Measurements from ENCODE around the gene TRIP12. TPM values are rescaled to one million over a fixed set of nuclear protein-coding genes. Genes with fewer than 3 reads are reported as not detected.

TRIP12 gene
- total and polyA plus RNA-seq, 2 of the 13 experiments (the other 11 are each of a cell fraction or from before 2014, with no cell fraction given), result 72.1 to 153 TPM

GRCh38 chr2:229768235-229768634 lies 153.6 kb downstream of the TRIP12 start:
- peaks cover 12 to 84% of the 10 kb centered on the region in 2 experiments for H3K36me3 ChIP-seq (replicated peaks in 1 of 2; ENCODE audit: control insufficient read depth in 1 of 2, insufficient read depth in 2 of 2, low read length in 2 of 2)
- no peak overlapping the region for H3K9ac ChIP-seq (ENCODE audit: insufficient read depth, low read depth, low read length)
- no peak overlapping the region for H3K4me3 ChIP-seq (replicated peaks in 1 of 3; ENCODE audit: insufficient read depth in 1 of 3, low read depth in 2 of 3, low read length in 3 of 3)
- no peaks in the 10 kb centered on the region for H3K27me3 ChIP-seq (ENCODE audit: control insufficient read depth in 1 of 2, insufficient read depth in 2 of 2, low read length in 2 of 2)
- no TSS peak for BruUV-seq (replicated peaks)
- in situ Hi-C loops (cut with HindIII; ENCODE audit: extremely low pct_ligation_motif_present, low pct_unique_long_range_greater_than_20kb) (no loop called here), intact Hi-C loops (cut with micrococcal nuclease; ENCODE audit: unreplicated experiment) (no loop called here)
- H3K79me2 ChIP-seq (ENCODE audit: insufficient read depth, low read length), result no peaks in the 10 kb centered on the region
- FAIRE-seq, result no peak
- no peak overlapping the region for H2AFZ ChIP-seq (ENCODE audit: low read length)
- POLR2A ChIA-PET, result no interaction called here
- CTCF ChIA-PET (ENCODE audit: low intra/inter-chr PET ratio, low total read pairs), result no interaction called here
- TF ChIP-seq MEIS2 (CRISPR knock-in tag; IDR thresholded peaks at IDR 0.05), result no peak
- no peak for TF ChIP-seq ZC3H4 (CRISPR knock-in tag; IDR thresholded peaks at IDR 0.05; ENCODE audit: borderline replicate concordance)
- no peak for TF ChIP-seq CHCHD3 (CRISPR knock-in tag; IDR thresholded peaks at IDR 0.05)
- no peak for TF ChIP-seq ZNF34 (CRISPR knock-in tag; IDR thresholded peaks at IDR 0.05; ENCODE audit: borderline replicate concordance)
- TF ChIP-seq SP2 (CRISPR knock-in tag; IDR thresholded peaks at IDR 0.05), result no peak
- no peak for TF ChIP-seq SAFB2 (CRISPR knock-in tag; IDR thresholded peaks at IDR 0.05; ENCODE audit: borderline replicate concordance, low read depth)
- TF ChIP-seq NR0B2 (CRISPR knock-in tag; IDR thresholded peaks at IDR 0.05), result no peak
- TF ChIP-seq ZNF557 (CRISPR knock-in tag; IDR thresholded peaks at IDR 0.05), result no peak
- TF ChIP-seq ZNF75D (CRISPR knock-in tag; IDR thresholded peaks at IDR 0.05; ENCODE audit: borderline replicate concordance), result no peak
- no peak for TF ChIP-seq ZNF572 (CRISPR knock-in tag; IDR thresholded peaks at IDR 0.05)
- no peak for TF ChIP-seq HCFC1 (IDR thresholded peaks at IDR 0.05; ENCODE audit: low read depth, low read length)
- no peak for TF ChIP-seq SKIL (CRISPR knock-in tag; IDR thresholded peaks at IDR 0.05; ENCODE audit: borderline replicate concordance)
- TF ChIP-seq FOXP1 (IDR thresholded peaks at IDR 0.05), result no peak
- TF ChIP-seq FOXP1 (CRISPR knock-in tag; IDR thresholded peaks at IDR 0.05), result no peak
- TF ChIP-seq ZNF512B (CRISPR knock-in tag; IDR thresholded peaks at IDR 0.05; ENCODE audit: borderline replicate concordance), result no peak
- TF ChIP-seq ZNF761 (CRISPR knock-in tag; conservative IDR thresholded peaks at IDR 0.05), result no peak
- TF ChIP-seq NRL (CRISPR knock-in tag; IDR thresholded peaks at IDR 0.05; ENCODE audit: borderline replicate concordance), result no peak
- no peak for TF ChIP-seq ZNF225 (CRISPR knock-in tag; IDR thresholded peaks at IDR 0.05)
- TF ChIP-seq SIN3B (IDR thresholded peaks at IDR 0.05; ENCODE audit: low read length), result no peak
- no peak for TF ChIP-seq ZFP1 (CRISPR knock-in tag; IDR thresholded peaks at IDR 0.05)
- no peak for TF ChIP-seq ZNF576 (CRISPR knock-in tag; IDR thresholded peaks at IDR 0.05)
- no peaks in the 10 kb centered on the region for H3K9me3 ChIP-seq (ENCODE audit: low read length)
- no peak overlapping the region for H3K4me2 ChIP-seq (ENCODE audit: low read depth, low read length)
- no peak for DNase-seq (ENCODE audit: low spot score)
- no peaks in the 10 kb centered on the region; the same call in 1 of the 2 replicates for H3K4me1 ChIP-seq (ENCODE audit: insufficient read depth, low read length)
- no peaks in the 10 kb centered on the region for H4K20me1 ChIP-seq (ENCODE audit: insufficient read depth, low read length)
- no peak for ATAC-seq
- no peak overlapping the region for H3K27ac ChIP-seq (ENCODE audit: extremely low read length, insufficient read depth, low read length)
- 100% methylated on average over 1 of the region's 1 CpG for WGBS (ENCODE audit: low lambda C conversion rate)
